H1 (cell line): ENCODE data around the gene TMEM144. TPM values are rescaled to one million over a fixed set of nuclear protein-coding genes. Genes with fewer than 3 reads are reported as not detected.

ENCODE experiments used
- CTCF ChIA-PET: fragments of 300-600 bp; sonication (Branson Sonifier 250); formaldehyde crosslinking; loops from one replicate; lab custom pipeline; 2021; ENCODE audit not compliant: partially characterized antibody; lab: Charles Lee
- POLR2A ChIA-PET: fragments of 300-600 bp; sonication (Branson Sonifier 250); formaldehyde crosslinking; loops from one replicate; lab custom pipeline; 2021; ENCODE audit warnings: inconsistent platforms; ENCODE audit not compliant: partially characterized antibody; lab: Charles Lee
- DNase-seq, 2 experiments: peaks; one replicate each; pipeline versions ENCODE4 v3.0.0 to v3.0.0-alpha.2; 2010 to 2022; ENCODE audit warnings: low spot score in 2 of 2, low read depth in 1 of 2, mixed read lengths in 1 of 2
- FAIRE-seq: peaks from 2 replicates; lab custom pipeline; 2011; peaks lifted over from hg19 to GRCh38; lab: Jason Lieb, UNC
- H2AFZ ChIP-seq: 2 replicates; pipeline ENCODE4 v1.8.1; 2012; ENCODE audit warnings: low read length, inconsistent platforms
- H2AK5ac ChIP-seq: 2 replicates; pipeline ENCODE4 v1.6.1; 2013; ENCODE audit warnings: low read depth, low read length
- H2BK120ac ChIP-seq: replicated peaks from 2 replicates; pipeline ENCODE3; 2013; ENCODE audit warnings: low read depth, low read length, inconsistent platforms
- H2BK12ac ChIP-seq: 2 replicates; pipeline ENCODE4 v1.6.1; 2013; ENCODE audit warnings: low read depth, low read length
- H2BK15ac ChIP-seq: 2 replicates; pipeline ENCODE4 v1.6.1; 2013; ENCODE audit warnings: low read length
- H2BK20ac ChIP-seq: 2 replicates; pipeline ENCODE4 v1.6.1; 2013; ENCODE audit warnings: low read length
- H2BK5ac ChIP-seq: 2 replicates; pipeline ENCODE4 v1.6.1; 2013; ENCODE audit warnings: low read depth, low read length
- H3K14ac ChIP-seq: 2 replicates; pipeline ENCODE4 v1.6.1; 2013; ENCODE audit warnings: inconsistent platforms; ENCODE audit not compliant: insufficient read length
- H3K18ac ChIP-seq: 2 replicates; pipeline ENCODE4 v1.6.1; 2013; ENCODE audit warnings: low read length; ENCODE audit errors: extremely low read depth
- H3K23ac ChIP-seq: 2 replicates; pipeline ENCODE4 v1.6.1; 2013; ENCODE audit warnings: inconsistent platforms; ENCODE audit not compliant: insufficient read length
- H3K23me2 ChIP-seq: 2 replicates; pipeline ENCODE4 v1.6.1; 2013; ENCODE audit warnings: low read depth, low read length
- H3K27ac ChIP-seq: 2 replicates; pipeline ENCODE4 v1.6.1; 2011; ENCODE audit warnings: low read depth, low read length, inconsistent platforms
- H3K27me3 ChIP-seq, 4 experiments: replicated peaks in 1 of 4; 1 replicate in 1 of 4; 2 replicates in 3 of 4; pipeline versions ENCODE4 v1.6.1 to v1.8.1; 2011 to 2013; ENCODE audit warnings: low read length in 3 of 4, mild to moderate bottlenecking in 3 of 4, inconsistent platforms in 2 of 4, mixed read lengths in 2 of 4, moderate library complexity in 1 of 4; ENCODE audit not compliant: control insufficient read depth in 3 of 4, insufficient read depth in 3 of 4; ENCODE audit errors: extremely low read depth in 1 of 4
- H3K36me3 ChIP-seq, 4 experiments: 2 replicates each; pipeline versions ENCODE4 v1.6.1 to v1.8.1; 2011 to 2013; ENCODE audit warnings: mild to moderate bottlenecking in 4 of 4, low read length in 3 of 4, moderate library complexity in 2 of 4, control low read depth in 1 of 4, inconsistent platforms in 1 of 4; ENCODE audit not compliant: insufficient read depth in 4 of 4, control insufficient read depth in 2 of 4
- H3K4ac ChIP-seq: replicated peaks from 2 replicates; pipeline ENCODE3; 2013; ENCODE audit warnings: low read length, low read depth, mixed read lengths, inconsistent platforms; ENCODE audit not compliant: insufficient read length
- H3K4me1 ChIP-seq, 4 experiments: replicated peaks in 1 of 4; 1 replicate in 1 of 4; 2 replicates in 3 of 4; pipeline versions ENCODE4 v1.6.1 to v1.8.1; 2011 to 2013; ENCODE audit warnings: low read length in 3 of 4, inconsistent platforms in 2 of 4, mixed read lengths in 1 of 4; ENCODE audit not compliant: insufficient read depth in 4 of 4, control insufficient read depth in 3 of 4
- H3K4me2 ChIP-seq, 2 experiments: 2 replicates each; pipeline versions ENCODE4 v1.6.1 to v1.8.1; 2011 to 2013; ENCODE audit warnings: low read depth in 2 of 2, low read length in 2 of 2, control low read depth in 1 of 2, inconsistent platforms in 1 of 2, mild to moderate bottlenecking in 1 of 2; ENCODE audit not compliant: insufficient read depth in 1 of 2
- H3K4me3 ChIP-seq, 4 experiments: fragments of 200-600, 300-600 bp in 1 of 4; sonication (generic), shearing (Covaris generic), sonication (Bioruptor Twin) in 1 of 4; 2 replicates each; pipeline versions ENCODE4 v1.5.1 to v1.8.1; 2011 to 2016; ENCODE audit warnings: low read length in 4 of 4, low read depth in 3 of 4, control low read depth in 2 of 4, inconsistent platforms in 2 of 4, mild to moderate bottlenecking in 2 of 4, mixed read lengths in 1 of 4, moderate library complexity in 1 of 4; ENCODE audit not compliant: insufficient read depth in 2 of 4; ENCODE audit errors: extremely low read depth in 1 of 4
- H3K56ac ChIP-seq: replicated peaks from 2 replicates; pipeline ENCODE3; 2013; ENCODE audit warnings: low read depth, mild to moderate bottlenecking, mixed read lengths, low read length, inconsistent platforms; ENCODE audit not compliant: insufficient read length
- H3K79me1 ChIP-seq: 2 replicates; pipeline ENCODE4 v1.6.1; 2013; ENCODE audit warnings: low read depth, low read length, control low read depth
- H3K79me2 ChIP-seq, 2 experiments: 2 replicates each; pipeline versions ENCODE4 v1.6.1 to v1.8.1; 2012 to 2013; ENCODE audit warnings: low read length in 2 of 2, mild to moderate bottlenecking in 2 of 2, inconsistent platforms in 1 of 2; ENCODE audit not compliant: insufficient read depth in 2 of 2, control insufficient read depth in 1 of 2
- H3K9ac ChIP-seq, 4 experiments: replicated peaks in 1 of 4; 1 replicate in 1 of 4; 2 replicates in 3 of 4; pipeline versions ENCODE4 v1.6.1 to v1.8.1; 2011 to 2013; ENCODE audit warnings: low read depth in 3 of 4, low read length in 3 of 4, control low read depth in 2 of 4, mild to moderate bottlenecking in 2 of 4, moderate library complexity in 2 of 4, inconsistent platforms in 1 of 4; ENCODE audit errors: extremely low read depth in 1 of 4
- H3K9me3 ChIP-seq, 2 experiments: 2 replicates each; pipeline versions ENCODE4 v1.6.1 to v1.8.1; 2012 to 2013; ENCODE audit warnings: mild to moderate bottlenecking in 2 of 2, moderate library complexity in 2 of 2, control low read depth in 1 of 2, inconsistent platforms in 1 of 2, low read depth in 1 of 2, low read length in 1 of 2, mixed read lengths in 1 of 2; ENCODE audit not compliant: insufficient read depth in 2 of 2
- H4K20me1 ChIP-seq, 2 experiments: replicated peaks in 1 of 2; 2 replicates each; pipeline versions ENCODE3 to v1.8.1; 2011 to 2013; ENCODE audit warnings: inconsistent platforms in 2 of 2, low read length in 2 of 2, mild to moderate bottlenecking in 1 of 2; ENCODE audit not compliant: insufficient read depth in 2 of 2, control insufficient read depth in 1 of 2
- H4K5ac ChIP-seq: 2 replicates; pipeline ENCODE4 v1.6.1; 2013; ENCODE audit warnings: low read length, low read depth, mixed read lengths, inconsistent platforms; ENCODE audit not compliant: insufficient read length
- H4K8ac ChIP-seq: 2 replicates; pipeline ENCODE4 v1.8.0; 2013; ENCODE audit warnings: mild to moderate bottlenecking, moderate library complexity, low read length, inconsistent platforms; ENCODE audit not compliant: insufficient read depth; ENCODE audit errors: extremely low read depth
- H4K91ac ChIP-seq: replicated peaks from 2 replicates; pipeline ENCODE3; 2013; ENCODE audit warnings: low read length, mixed read lengths, inconsistent platforms; ENCODE audit not compliant: insufficient read length
- CHD2 ChIP-seq: IDR thresholded peaks from 2 replicates; pipeline ENCODE4 v1.6.1; 2012; ENCODE audit warnings: low read length, improper control_type of control experiment
- KDM5A ChIP-seq: fragments of 200-600 bp; IDR thresholded peaks from 2 replicates; pipeline ENCODE4 v1.7.1; 2012; ENCODE audit warnings: mild to moderate bottlenecking, low read length, inconsistent platforms, mixed read lengths
- POLR2A ChIP-seq, 2 experiments: IDR thresholded peaks; 1 replicate in 1 of 2; 2 replicates in 1 of 2; pipeline ENCODE4 v1.6.1; 2011; ENCODE audit warnings: low read depth in 2 of 2, low read length in 2 of 2, mild to moderate bottlenecking in 2 of 2; ENCODE audit errors: control extremely low read depth in 1 of 2
- POLR2AphosphoS5 ChIP-seq: IDR thresholded peaks from 2 replicates; pipeline ENCODE4 v1.6.1; 2011; ENCODE audit warnings: low read depth, low read length
- RAD21 ChIP-seq, 2 experiments: IDR thresholded peaks in 1 of 2; conservative IDR thresholded peaks in 1 of 2; 2 replicates each; pipeline ENCODE4 v1.6.1; 2011; ENCODE audit warnings: low read depth in 2 of 2, low read length in 2 of 2, improper control_type of control experiment in 1 of 2, inconsistent platforms in 1 of 2, mild to moderate bottlenecking in 1 of 2, moderate library complexity in 1 of 2
- SIN3A ChIP-seq, 2 experiments: IDR thresholded peaks in 1 of 2; conservative IDR thresholded peaks in 1 of 2; 2 replicates each; pipeline ENCODE4 v1.6.1; 2011 to 2012; ENCODE audit warnings: low read length in 2 of 2, improper control_type of control experiment in 1 of 2, low read depth in 1 of 2, mild to moderate bottlenecking in 1 of 2
- SP1 ChIP-seq: IDR thresholded peaks from 2 replicates; pipeline ENCODE4 v1.6.1; 2011; ENCODE audit warnings: low read depth, low read length
- TEAD4 ChIP-seq: IDR thresholded peaks from 2 replicates; pipeline ENCODE4 v1.6.1; 2012; ENCODE audit warnings: low read depth, low read length, inconsistent platforms, mixed read lengths
- WGBS, 2 experiments: shearing (Covaris generic) in 1 of 2; methylation state at CpG; one replicate each; pipeline versions ENCODE4 v1.1.6 to v1.1.7; 2013 to 2015; ENCODE audit warnings: low lambda C conversion rate in 2 of 2, mixed read lengths in 2 of 2, inconsistent platforms in 1 of 2, low coverage in 1 of 2, missing lambda C conversion rate in 1 of 2; ENCODE audit not compliant: insufficient replicate concordance in 2 of 2, insufficient coverage in 1 of 2, insufficient read length in 1 of 2; ENCODE audit errors: extremely low coverage in 1 of 2, missing lambda C conversion rate in 1 of 2; 5-methylcytosine and 5-hydroxymethylcytosine counted together
- polyA plus RNA-seq, 7 experiments: library from polyadenylated mRNA; depleted of rRNA in 3 of 7; stranded (reverse) in 5 of 7; unstranded in 2 of 7; fragments of >200 nt in 5 of 7; fragments of 200-250 nt in 2 of 7; gene quantifications; 1 replicate in 5 of 7; 2 replicates in 1 of 7; 4 replicates in 1 of 7; pipeline versions ENCODE4 v1.2.1 to v1.2.3, GENCODE V29; 2011 to 2013; ENCODE audit warnings: missing spikeins in 2 of 7, mixed read lengths in 2 of 7
- total RNA-seq: library from RNA; stranded (reverse); fragmentation: NEBNext Ultra II Directional; extraction: Animal tissue kit (Norgen Biotek cat#: 25700); gene quantifications from 2 replicates; pipeline ENCODE4 v1.2.1, GENCODE V29; 2021
- TF ChIP-seq, protein P1 (sequence below), 3 experiments: IDR thresholded peaks; 1 replicate in 2 of 3; 2 replicates in 1 of 3; pipeline versions ENCODE4 v1.5.1 to v1.6.1; 2011; ENCODE audit warnings: low read length in 3 of 3, mild to moderate bottlenecking in 3 of 3, inconsistent platforms in 2 of 3, low read depth in 1 of 3, moderate library complexity in 1 of 3; ENCODE audit not compliant: insufficient read depth in 1 of 3; ENCODE audit errors: control extremely low read depth in 1 of 3
- TF ChIP-seq, protein P2 (sequence below): IDR thresholded peaks from 2 replicates; pipeline ENCODE4 v1.6.1; 2012; ENCODE audit warnings: inconsistent platforms

The TMEM144 gene
- total and polyA plus RNA-seq, 2 of the 8 experiments (the other 6 are each of a cell fraction or from before 2014, with no cell fraction given), result 1.9 to 2.6 TPM

DNA sequence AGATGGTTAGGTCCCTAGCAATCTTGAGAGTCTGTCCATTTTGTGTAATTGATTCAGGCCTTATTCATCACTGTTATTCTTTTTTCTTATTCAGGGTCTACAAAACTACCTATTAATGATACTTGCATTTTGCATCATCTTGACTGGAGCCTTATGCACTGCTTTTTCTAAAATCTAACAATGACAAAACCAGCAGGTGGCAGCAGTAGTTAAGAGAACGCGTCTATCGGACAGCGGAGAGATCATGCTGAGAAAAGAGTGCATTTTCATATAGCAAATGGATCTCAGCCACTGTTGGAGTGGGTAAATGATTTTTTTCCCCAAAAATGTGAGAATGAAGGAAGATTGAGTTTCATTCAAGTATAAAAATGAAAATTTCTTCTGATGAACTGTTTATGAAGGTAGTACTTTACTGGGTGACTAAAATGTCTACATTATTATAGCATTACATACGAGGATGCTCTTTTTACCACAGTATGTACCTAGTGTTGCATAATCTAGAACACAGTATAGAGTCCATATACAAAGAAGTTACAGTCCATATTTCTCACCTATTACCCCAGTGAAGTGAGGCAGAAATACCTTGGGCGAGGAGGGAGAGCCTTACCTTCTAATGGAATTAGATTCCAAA, 43.2 kb downstream of the TMEM144 start:
- Histone ChIP-seq H2BK20ac (no peak overlapping the region), H3K27me3 (no peaks in the 10 kb centered on the region), H3K79me2 (no peaks in the 10 kb centered on the region), H4K91ac (no peak overlapping the region), H2BK12ac (no peak overlapping the region), H3K14ac (no peak overlapping the region), H2AK5ac (no peak overlapping the region), H3K36me3 (no peaks in the 10 kb centered on the region), H3K9ac (no peak overlapping the region), H3K56ac (no peak overlapping the region), H2BK120ac (no peak overlapping the region), H4K8ac (no peak overlapping the region), H3K23me2 (no peaks in the 10 kb centered on the region), H3K9me3 (no peaks in the 10 kb centered on the region), H3K27ac (no peak overlapping the region), H2BK5ac (no peak overlapping the region), H2BK15ac (no peak overlapping the region), H3K4me3 (no peak overlapping the region), H3K18ac (no peak overlapping the region), H3K23ac (no peak overlapping the region), H3K4ac (no peak overlapping the region), H4K5ac (no peak overlapping the region), H3K79me1 (no peaks in the 10 kb centered on the region), H3K4me2 (no peak overlapping the region), H3K4me1 (peaks cover 0 to 4% (median 2%) of the 10 kb centered on the region in 4 experiments; a peak in 2 of 7 replicates), H4K20me1 (no peaks in the 10 kb centered on the region), H2AFZ (no peak overlapping the region)
- FAIRE-seq (no peak), DNase-seq (no peak)
- ChIA-PET CTCF (interaction anchor here (0.8 to 5.5 kb wide), 16 partner anchors 8 to 372 kb away, joined by 3 to 102 read pairs (median 6); no protein-coding TSS in a partner anchor), POLR2A (no interaction called here)
- 55% methylated on average over 6 of the region's 6 CpGs; no CpG with 5 or more reads in 1 of the 2 experiments for WGBS, 2 experiments
- TF ChIP-seq, protein P1, sequence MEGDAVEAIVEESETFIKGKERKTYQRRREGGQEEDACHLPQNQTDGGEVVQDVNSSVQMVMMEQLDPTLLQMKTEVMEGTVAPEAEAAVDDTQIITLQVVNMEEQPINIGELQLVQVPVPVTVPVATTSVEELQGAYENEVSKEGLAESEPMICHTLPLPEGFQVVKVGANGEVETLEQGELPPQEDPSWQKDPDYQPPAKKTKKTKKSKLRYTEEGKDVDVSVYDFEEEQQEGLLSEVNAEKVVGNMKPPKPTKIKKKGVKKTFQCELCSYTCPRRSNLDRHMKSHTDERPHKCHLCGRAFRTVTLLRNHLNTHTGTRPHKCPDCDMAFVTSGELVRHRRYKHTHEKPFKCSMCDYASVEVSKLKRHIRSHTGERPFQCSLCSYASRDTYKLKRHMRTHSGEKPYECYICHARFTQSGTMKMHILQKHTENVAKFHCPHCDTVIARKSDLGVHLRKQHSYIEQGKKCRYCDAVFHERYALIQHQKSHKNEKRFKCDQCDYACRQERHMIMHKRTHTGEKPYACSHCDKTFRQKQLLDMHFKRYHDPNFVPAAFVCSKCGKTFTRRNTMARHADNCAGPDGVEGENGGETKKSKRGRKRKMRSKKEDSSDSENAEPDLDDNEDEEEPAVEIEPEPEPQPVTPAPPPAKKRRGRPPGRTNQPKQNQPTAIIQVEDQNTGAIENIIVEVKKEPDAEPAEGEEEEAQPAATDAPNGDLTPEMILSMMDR (IDR thresholded peaks at IDR 0.05; ENCODE audit: control extremely low read depth in 1 of 3, insufficient read depth in 1 of 3, low read depth in 1 of 3, low read length in 3 of 3), result peak in 2 of 3 experiments; percentile 57 to 62; a peak in 3 of 4 replicates
- TF ChIP-seq RAD21 (IDR thresholded peaks at IDR 0.05 in 1 of 2, conservative IDR thresholded peaks at IDR 0.05 in 1 of 2; ENCODE audit: low read depth in 2 of 2, low read length in 2 of 2) (peak; percentile 71 to 80), SIN3A (conservative IDR thresholded peaks at IDR 0.05 in 1 of 2, IDR thresholded peaks at IDR 0.05 in 1 of 2; ENCODE audit: low read depth in 1 of 2, low read length in 2 of 2) (no peak), POLR2A (IDR thresholded peaks at IDR 0.05; ENCODE audit: control extremely low read depth in 1 of 2, low read depth in 2 of 2, low read length in 2 of 2) (no peak), POLR2AphosphoS5 (no peak), SP1 (no peak), TEAD4 (no peak), KDM5A (no peak), CHD2 (no peak)
- TF ChIP-seq, protein P2, sequence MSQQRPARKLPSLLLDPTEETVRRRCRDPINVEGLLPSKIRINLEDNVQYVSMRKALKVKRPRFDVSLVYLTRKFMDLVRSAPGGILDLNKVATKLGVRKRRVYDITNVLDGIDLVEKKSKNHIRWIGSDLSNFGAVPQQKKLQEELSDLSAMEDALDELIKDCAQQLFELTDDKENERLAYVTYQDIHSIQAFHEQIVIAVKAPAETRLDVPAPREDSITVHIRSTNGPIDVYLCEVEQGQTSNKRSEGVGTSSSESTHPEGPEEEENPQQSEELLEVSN, result no peak
